K562 (cell line): ENCODE measurements around the gene IFRD1. TPM values are rescaled to one million over a fixed set of nuclear protein-coding genes. Genes with fewer than 3 reads are reported as not detected.

Experiments used
- CHD4 ChIP-seq: fragments of 200-600 bp; sonication (generic); IDR thresholded peaks from 3 replicates; pipeline ENCODE4 v1.6.1; 2012; ENCODE audit warnings: low read depth, mild to moderate bottlenecking, mixed read lengths, low read length, inconsistent platforms; ENCODE audit not compliant: insufficient read depth, insufficient replicate concordance, poor library complexity, severe bottlenecking
- CREB5 ChIP-seq: fragments of 250-450 bp; sonication (Bioruptor Pico); IDR thresholded peaks from 2 replicates; pipeline ENCODE4 v1.5.0; 2020; ENCODE audit warnings: mild to moderate bottlenecking
- FOXK1 ChIP-seq: sonication (generic); formaldehyde crosslinking; IDR thresholded peaks from 2 replicates; pipeline ENCODE4 v1.8.0; 2022; ENCODE audit warnings: missing genetic modification reagents, mild to moderate bottlenecking, borderline replicate concordance
- L3MBTL2 ChIP-seq: fragments of 450-650 bp; IDR thresholded peaks from 2 replicates; pipeline ENCODE4 v1.6.1; 2016; ENCODE audit warnings: mild to moderate bottlenecking, moderate library complexity
- MAZ ChIP-seq, 2 experiments: fragments of 450-650 bp in 1 of 2; sonication (generic) in 1 of 2; formaldehyde crosslinking; IDR thresholded peaks in 1 of 2; conservative IDR thresholded peaks in 1 of 2; 2 replicates each; pipeline versions ENCODE4 v1.4.0 to v1.5.0; 2020; ENCODE audit warnings: mild to moderate bottlenecking in 1 of 2, missing genetic modification reagents in 1 of 2
- MTA1 ChIP-seq: fragments of 450-650 bp; IDR thresholded peaks from 2 replicates; pipeline ENCODE4 v1.6.1; 2017; ENCODE audit warnings: borderline replicate concordance
- MXI1 ChIP-seq: IDR thresholded peaks from 2 replicates; pipeline ENCODE4 v1.6.1; 2011; ENCODE audit warnings: low read depth, mild to moderate bottlenecking, improper control_type of control experiment, low read length
- NRF1 ChIP-seq, 2 experiments: fragments of 450-650 bp; IDR thresholded peaks in 1 of 2; conservative IDR thresholded peaks in 1 of 2; 2 replicates each; pipeline ENCODE4 v1.6.1; 2014; ENCODE audit warnings: mild to moderate bottlenecking in 2 of 2
- PHTF2 ChIP-seq: fragments of 250-450 bp; sonication (Bioruptor Pico); IDR thresholded peaks from 2 replicates; pipeline ENCODE4 v1.5.0; 2021; ENCODE audit warnings: mild to moderate bottlenecking
- PRDM10 ChIP-seq: fragments of 450-650 bp; IDR thresholded peaks from 2 replicates; pipeline ENCODE4 v1.6.1; 2018; ENCODE audit not compliant: partially characterized antibody
- RBM14 ChIP-seq: fragments of 200-400 bp; formaldehyde crosslinking; IDR thresholded peaks from 2 replicates; pipeline ENCODE4 v1.6.1; 2018; ENCODE audit warnings: low read depth, mild to moderate bottlenecking, low read length, moderate library complexity, borderline replicate concordance; ENCODE audit not compliant: insufficient read depth
- SMAD1 ChIP-seq: fragments of 150-350 bp; IDR thresholded peaks from 2 replicates; pipeline ENCODE4 v1.6.1; 2014; ENCODE audit warnings: low read length, low read depth; ENCODE audit not compliant: partially characterized antibody
- SMAD3 ChIP-seq: fragments of 450-650 bp; formaldehyde crosslinking; conservative IDR thresholded peaks from 2 replicates; pipeline ENCODE4 v1.4.0; 2020; ENCODE audit warnings: mild to moderate bottlenecking
- SMARCA4 ChIP-seq: fragments of 450-650 bp; IDR thresholded peaks from 2 replicates; pipeline ENCODE4 v1.6.1; 2016
- SMARCA5 ChIP-seq: fragments of 450-650 bp; IDR thresholded peaks from 2 replicates; pipeline ENCODE4 v1.6.1; 2016
- TCF15 ChIP-seq: fragments of 250-450 bp; sonication (Bioruptor Pico); IDR thresholded peaks from 2 replicates; pipeline ENCODE4 v1.8.0; 2022; ENCODE audit warnings: moderate library complexity, mild to moderate bottlenecking, inconsistent platforms
- TSC22D4 ChIP-seq: fragments of 450-650 bp; IDR thresholded peaks from 2 replicates; pipeline ENCODE4 v1.6.1; 2016; ENCODE audit warnings: missing genetic modification characterization, missing biosample characterization, control low read depth
- YY1 ChIP-seq, 3 experiments: IDR thresholded peaks; 2 replicates each; pipeline ENCODE4 v1.6.1; 2011; ENCODE audit warnings: low read length in 2 of 3, mild to moderate bottlenecking in 2 of 3, moderate library complexity in 2 of 3, borderline replicate concordance in 1 of 3, control low read depth in 1 of 3, low read depth in 1 of 3; ENCODE audit not compliant: insufficient read depth in 3 of 3, insufficient replicate concordance in 2 of 3, control insufficient read depth in 1 of 3, insufficient read length in 1 of 3; ENCODE audit errors: extremely low read depth in 1 of 3
- ZBTB7A ChIP-seq: IDR thresholded peaks from 2 replicates; pipeline ENCODE4 v1.6.1; 2011; ENCODE audit warnings: low read depth, mild to moderate bottlenecking, low read length, moderate library complexity, borderline replicate concordance; ENCODE audit not compliant: control insufficient read depth
- ZNF12 ChIP-seq: sonication (generic); formaldehyde crosslinking; IDR thresholded peaks from 2 replicates; pipeline ENCODE4 v1.4.0; 2020; ENCODE audit warnings: mild to moderate bottlenecking, missing genetic modification reagents
- ZNF3 ChIP-seq: fragments of 250-450 bp; sonication (Bioruptor Pico); IDR thresholded peaks from 2 replicates; pipeline ENCODE4 v1.5.0; 2021; ENCODE audit warnings: mild to moderate bottlenecking, moderate library complexity
- ZNF511 ChIP-seq: sonication (generic); formaldehyde crosslinking; IDR thresholded peaks from 2 replicates; pipeline ENCODE4 v1.8.0; 2022; ENCODE audit warnings: mild to moderate bottlenecking, missing genetic modification reagents
- polyA plus RNA-seq, 8 experiments: library from polyadenylated mRNA; depleted of rRNA in 4 of 8; stranded (reverse) in 5 of 8; unstranded in 3 of 8; fragments of >200 nt; fragmentation: Nextera tagmentation in 2 of 8; fragmentation: Illumina TruSeq in 1 of 8; extraction: Ambion mirVana in 2 of 8; extraction: Trizol in 1 of 8; gene quantifications; 2 replicates each; pipeline versions ENCODE4 v1.2.1 to v1.2.3, GENCODE V29; 2011 to 2014; ENCODE audit warnings: inconsistent platforms in 1 of 8, missing spikeins in 1 of 8
- total RNA-seq, 7 experiments: library from RNA; depleted of rRNA in 6 of 7; stranded (reverse); fragments of >200 nt in 6 of 7; fragmentation: Illumina TruSeq in 2 of 7; extraction: Trizol in 2 of 7; gene quantifications; 2 replicates each; pipeline versions ENCODE4 v1.2.1 to v1.2.3, GENCODE V29; 2011 to 2021; ENCODE audit warnings: low replicate concordance in 1 of 7

The IFRD1 gene
- total and polyA plus RNA-seq, 9 of the 15 experiments (the other 6 are each of a cell fraction or from before 2014, with no cell fraction given): 27.6 to 81.8 (median 68.1) TPM

GRCh38 chr7:112422842-112423496 is 27.3 kb upstream of the IFRD1 start (continued):
- no peak for TF ChIP-seq PHTF2
- TF ChIP-seq MTA1: no peak
- no peak for TF ChIP-seq ZNF511 (CRISPR knock-in tag)
- TF ChIP-seq SMARCA5: no peak
- TF ChIP-seq CREB5 (CRISPR knock-in tag): no peak
- no peak for TF ChIP-seq ZBTB7A
- no peak for TF ChIP-seq MXI1
- no peak for TF ChIP-seq NRF1 (conservative IDR thresholded peaks at IDR 0.05 in 1 of 2, IDR thresholded peaks at IDR 0.05 in 1 of 2)
- no peak for TF ChIP-seq ZNF3 (CRISPR knock-in tag)
- no peak for TF ChIP-seq ZNF12
- no peak for TF ChIP-seq YY1 (IDR thresholded peaks at IDR 0.05; ENCODE audit: borderline replicate concordance in 1 of 3, control insufficient read depth in 1 of 3, extremely low read depth in 1 of 3, insufficient read depth in 3 of 3, insufficient read length in 1 of 3, insufficient replicate concordance in 2 of 3, low read depth in 1 of 3, low read length in 2 of 3)
- no peak for TF ChIP-seq TSC22D4 (tag)
- no peak for TF ChIP-seq FOXK1
- peak; percentile 51 to 58; a peak in 3 of 4 replicates for TF ChIP-seq MAZ (CRISPR knock-in tag; conservative IDR thresholded peaks at IDR 0.05 in 1 of 2, IDR thresholded peaks at IDR 0.05 in 1 of 2)
- no peak for TF ChIP-seq CHD4
- TF ChIP-seq SMARCA4: peak; percentile 80
- no peak for TF ChIP-seq TCF15 (CRISPR knock-in tag)
- peak; percentile 56; the same call in 1 of the 2 replicates for TF ChIP-seq SMAD3 (CRISPR knock-in tag)
- TF ChIP-seq RBM14: no peak
- TF ChIP-seq L3MBTL2: peak; percentile 42; the same call in 1 of the 2 replicates
- no peak for TF ChIP-seq PRDM10
- TF ChIP-seq SMAD1: no peak
